NCI-H1694 treated with DMSO at 0.1 percent for 48 hours (cell line): ENCODE results near the gene COX5B.
A peak's percentile ranks its signal among the peaks of the same experiment; 100 is the strongest.
"Not testable (repeated sequence)": the region's sequence is repeated elsewhere in the genome, so short reads cannot be mapped to it uniquely, and the experiment has no call there.

Experiments
- DNase-seq: peaks from one replicate; lab custom pipeline; 2025; lab: John Stamatoyannopoulos, UW

The COX5B gene

DNA sequence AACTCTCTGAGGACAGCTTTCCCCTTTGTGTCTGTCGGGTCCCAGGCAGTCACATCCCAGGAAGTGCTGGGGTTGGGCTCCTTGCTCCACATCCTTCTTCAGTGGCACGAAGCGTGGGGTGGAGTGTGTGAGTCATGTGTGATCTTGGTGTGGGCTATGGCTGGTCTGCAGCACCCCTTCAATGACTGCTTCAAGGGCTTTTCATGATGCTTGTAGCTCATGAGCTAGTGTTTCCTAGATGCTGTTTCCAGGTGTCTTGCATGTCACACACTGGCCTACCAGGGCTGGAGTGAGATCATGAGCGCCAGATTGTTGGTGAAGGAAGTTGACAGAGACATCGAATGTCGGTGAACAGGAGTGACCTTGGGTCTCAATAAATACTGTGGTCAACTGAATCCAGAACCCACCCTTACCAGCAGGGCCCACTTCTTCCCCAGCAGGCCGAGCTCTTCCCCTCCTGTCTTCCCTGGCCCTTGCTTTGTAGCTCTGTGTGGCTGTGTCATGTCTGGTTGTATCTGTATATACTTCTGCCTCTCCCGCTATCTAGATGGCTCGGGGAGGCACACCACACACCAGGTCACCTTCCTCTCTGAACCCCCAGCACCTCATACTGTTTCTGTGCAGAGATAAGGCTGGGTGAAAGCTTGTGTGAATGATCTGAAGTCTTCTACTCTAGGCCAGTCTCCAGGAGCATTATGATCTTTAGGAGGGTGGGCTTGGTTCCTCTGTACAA, 27.5 kb downstream of the COX5B start:
- no peak for DNase-seq

DNA sequence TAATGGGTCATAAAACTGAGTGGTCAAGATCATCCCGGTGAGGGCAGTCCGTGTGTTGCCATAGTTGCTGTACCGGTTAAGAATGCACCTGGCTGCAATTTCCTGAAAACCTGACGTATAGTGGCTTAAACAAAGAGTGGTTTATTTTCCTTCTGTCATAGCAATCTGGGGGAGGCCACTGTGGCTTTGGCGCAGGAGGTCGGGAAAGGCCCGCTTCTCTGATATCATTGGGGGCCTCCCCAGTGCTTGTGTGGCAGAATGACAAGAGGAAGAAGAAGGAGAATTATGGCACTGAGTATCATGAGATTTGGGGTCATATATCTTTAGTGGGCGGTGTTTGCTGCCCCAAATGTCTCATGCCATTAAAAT, 28.0 kb downstream of the COX5B start:
- no peak for DNase-seq

GRCh38 chr2:97675430-97676113, 29.7 kb downstream of the COX5B start:
- DNase-seq: no peak

GRCh38 chr2:97676620-97677019, 30.8 kb downstream of the COX5B start:
- DNase-seq: no peak

DNA sequence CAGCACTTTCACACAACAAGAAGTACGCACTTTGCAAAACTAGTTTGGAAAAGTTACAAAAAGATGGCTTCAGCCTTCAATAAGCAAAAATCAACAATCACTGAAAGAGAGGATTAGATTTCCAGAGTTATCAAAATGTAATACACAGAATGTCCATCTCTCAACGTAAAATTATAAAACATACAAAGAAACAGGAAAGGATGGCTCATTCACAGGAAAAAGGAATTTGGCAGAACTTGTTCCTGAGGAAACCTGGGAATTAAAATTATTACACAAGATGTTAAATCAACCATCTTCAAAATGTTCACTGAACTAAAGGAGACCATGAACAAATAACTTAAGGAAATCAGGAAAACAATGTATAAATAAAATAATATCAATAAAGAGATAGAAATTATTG, 31.6 kb downstream of the COX5B start:
- no peak for DNase-seq

DNA sequence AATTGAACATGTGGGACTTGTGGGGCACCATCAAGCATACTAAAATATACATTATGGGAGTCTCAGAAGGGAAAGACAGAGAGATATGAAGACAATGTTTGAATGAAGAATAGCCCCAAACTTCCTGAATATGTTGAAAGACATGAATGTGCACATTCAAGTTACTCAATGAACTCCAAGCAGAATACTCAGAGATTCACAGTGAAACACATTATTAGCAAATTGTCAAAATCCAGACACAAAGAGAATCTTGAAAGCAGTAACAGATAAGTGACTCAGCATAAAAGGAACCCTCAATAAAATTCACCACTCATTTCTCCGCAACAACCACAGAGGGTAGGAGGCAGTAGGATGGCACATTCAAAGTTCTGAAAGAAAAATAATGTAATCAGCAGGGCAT, 32.4 kb downstream of the COX5B start:
- no peak for DNase-seq

GRCh38 chr2:97687235-97687634, 41.4 kb downstream of the COX5B start:
- DNase-seq: not testable (repeated sequence)

- no peak for DNase-seq
Measured at GRCh38 chr2:97688062-97688827, 42.4 kb downstream of the COX5B start.

GRCh38 chr2:97691166-97691565, 45.3 kb downstream of the COX5B start:
- DNase-seq: no peak

DNA sequence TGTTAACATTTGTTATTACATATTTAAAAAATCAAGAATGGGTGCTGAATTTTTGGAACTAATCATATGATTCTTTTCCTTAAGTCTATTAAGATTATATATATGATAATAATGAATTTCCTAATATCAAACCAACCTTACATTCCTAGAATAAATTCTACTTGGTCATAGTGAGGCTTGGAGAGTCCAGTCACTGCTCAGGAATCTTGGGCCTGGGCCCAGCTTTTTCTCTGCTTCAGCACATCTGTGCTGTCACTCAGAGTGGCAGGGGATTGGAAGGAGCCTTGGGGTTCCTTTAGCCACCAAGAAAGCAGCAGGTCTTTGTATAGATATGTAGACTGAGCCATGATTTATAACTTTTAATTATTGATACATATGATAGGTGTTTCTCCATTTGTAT, 47.6 kb downstream of the COX5B start:
- DNase-seq: no peak

DNA sequence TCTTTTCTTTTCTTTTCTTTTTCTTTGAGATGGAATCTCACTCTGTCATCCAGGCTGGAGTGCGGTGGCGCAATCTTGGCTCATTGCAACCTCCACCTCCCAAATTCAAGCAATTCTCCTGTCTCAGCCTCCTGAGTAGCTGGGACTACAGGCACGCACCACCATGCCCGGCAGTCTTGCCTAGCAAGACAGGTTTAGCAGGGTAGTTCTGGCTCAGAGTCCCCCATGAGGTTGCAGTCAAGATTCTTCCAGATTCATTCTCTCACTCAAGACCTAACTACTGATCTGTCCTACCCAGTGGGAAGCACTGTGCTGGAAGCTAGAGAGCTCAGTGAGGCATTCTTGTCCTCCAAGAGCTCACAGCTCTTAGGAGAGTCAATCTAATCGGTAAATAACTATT, 49.9 kb downstream of the COX5B start:
- DNase-seq: no peak

DNA sequence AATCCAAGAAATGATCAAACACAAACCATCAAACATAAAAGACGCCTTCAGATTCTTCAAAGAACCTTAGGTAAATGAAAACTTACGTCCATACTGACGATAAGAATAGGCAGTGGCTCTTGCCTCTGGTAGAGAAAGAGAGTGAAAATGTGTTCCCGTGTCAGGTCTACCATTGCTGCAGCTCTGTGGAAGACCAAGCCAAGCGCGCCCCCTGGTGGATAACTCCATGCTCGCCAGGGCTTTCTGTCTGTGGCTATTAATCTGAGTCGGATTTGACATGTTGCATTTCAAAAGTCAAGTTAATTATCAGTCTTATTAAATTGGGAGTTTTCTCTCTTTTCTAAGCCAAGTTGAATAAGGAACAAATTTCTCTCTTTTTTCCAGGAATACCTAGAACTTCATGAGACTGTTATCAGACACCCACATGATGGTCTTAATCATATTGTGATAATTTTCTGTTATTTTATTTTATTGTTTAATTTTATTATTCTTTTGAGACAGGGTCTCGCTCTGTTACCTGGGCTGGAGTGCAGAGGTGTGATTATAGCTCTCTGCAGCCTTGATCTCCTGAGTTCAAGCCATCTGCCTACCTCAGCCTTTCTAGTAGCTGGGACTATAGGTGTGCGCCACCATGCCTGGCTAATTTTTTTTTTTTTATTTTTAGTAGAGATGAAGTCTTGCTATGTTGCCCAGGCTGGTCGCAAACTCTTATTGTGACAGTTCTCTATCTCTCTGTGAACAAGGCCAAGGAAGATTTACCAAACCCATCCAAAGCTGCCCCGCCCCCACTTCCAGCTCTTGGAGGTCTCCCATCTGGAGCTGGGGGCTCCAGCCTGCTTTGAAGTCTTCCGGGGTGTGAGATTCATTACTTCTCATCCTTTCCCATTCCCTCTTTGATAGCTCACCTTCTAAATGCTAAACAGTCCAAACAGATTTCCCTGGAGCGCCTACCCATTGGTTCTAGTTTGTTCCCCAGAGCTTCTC, 51.7 kb downstream of the COX5B start:
- peak; percentile 76 for DNase-seq
